GM12892 (cell line): ENCODE results near the gene RAB44.

Source experiments
- DNase-seq: peaks from one replicate; pipeline ENCODE4 v3.0.0; 2011; ENCODE audit not compliant: insufficient read length
- FAIRE-seq: peaks from 2 replicates; lab custom pipeline; 2011; peaks lifted over from hg19 to GRCh38; lab: Jason Lieb, UNC
- POLR2A ChIP-seq: IDR thresholded peaks from 2 replicates; pipeline ENCODE4 v1.6.1; 2011; ENCODE audit warnings: low read depth, low read length, control low read depth
- POLR2AphosphoS5 ChIP-seq: IDR thresholded peaks from 2 replicates; pipeline ENCODE4 v1.6.1; 2011; ENCODE audit warnings: low read depth, low read length, control low read depth
- TAF1 ChIP-seq: IDR thresholded peaks from 2 replicates; pipeline ENCODE4 v1.6.1; 2011; ENCODE audit warnings: low read depth, mild to moderate bottlenecking, control low read depth, low read length, borderline replicate concordance

Gene RAB44

GRCh38 chr6:36762123-36762522 is 64.5 kb downstream of the RAB44 start:
- DNase-seq: no peak
- TF ChIP-seq POLR2AphosphoS5 (no peak), POLR2A (no peak), TAF1 (no peak)
- FAIRE-seq: no peak

- no peak for TF ChIP-seq POLR2AphosphoS5
- TF ChIP-seq TAF1: no peak
- no peak for TF ChIP-seq POLR2A
- FAIRE-seq: no peak
- DNase-seq: no peak
These were observed 67.6 kb downstream of the RAB44 start for GRCh38 chr6:36765190-36765589.

- TF ChIP-seq TAF1: no peak
- TF ChIP-seq POLR2AphosphoS5: no peak
- no peak for TF ChIP-seq POLR2A
- DNase-seq (peak; percentile 86), FAIRE-seq (peak; percentile 92)
These were observed 68.2 kb downstream of the RAB44 start for GRCh38 chr6:36765594-36766398.

GRCh38 chr6:36766399-36766945 is 68.8 kb downstream of the RAB44 start:
- DNase-seq (no peak), FAIRE-seq (no peak)
- TF ChIP-seq POLR2A: no peak
- no peak for TF ChIP-seq TAF1
- TF ChIP-seq POLR2AphosphoS5: no peak

- no peak for DNase-seq
- TF ChIP-seq TAF1 (no peak), POLR2A (no peak), POLR2AphosphoS5 (no peak)
- no peak for FAIRE-seq
These were observed 71.6 kb downstream of the RAB44 start for GRCh38 chr6:36769183-36769675.

- DNase-seq: no peak
- peak; percentile 33 for FAIRE-seq
- TF ChIP-seq TAF1 (no peak), POLR2AphosphoS5 (no peak), POLR2A (no peak)
These were observed 72.3 kb downstream of the RAB44 start for GRCh38 chr6:36769676-36770499.

- FAIRE-seq (no peak), DNase-seq (no peak)
- TF ChIP-seq TAF1: no peak
- TF ChIP-seq POLR2AphosphoS5: no peak
- TF ChIP-seq POLR2A: no peak
These were observed 73.5 kb downstream of the RAB44 start for GRCh38 chr6:36771145-36771544.

- FAIRE-seq: no peak
- no peak for TF ChIP-seq TAF1
- no peak for DNase-seq
These were observed 74.8 kb downstream of the RAB44 start for GRCh38 chr6:36772397-36772796.

- TF ChIP-seq POLR2A: no peak
- no peak for TF ChIP-seq TAF1
- TF ChIP-seq POLR2AphosphoS5: no peak
- DNase-seq (no peak), FAIRE-seq (no peak)
These were observed 76.7 kb downstream of the RAB44 start for GRCh38 chr6:36774331-36774730.

- no peak for DNase-seq
- no peak for TF ChIP-seq TAF1
- TF ChIP-seq POLR2AphosphoS5: no peak
- TF ChIP-seq POLR2A: no peak
- no peak for FAIRE-seq
These were observed 78.5 kb downstream of the RAB44 start for GRCh38 chr6:36776167-36776566.

- DNase-seq (no peak), FAIRE-seq (no peak)
- TF ChIP-seq TAF1 (no peak), POLR2A (no peak), POLR2AphosphoS5 (no peak)
These were observed 80.2 kb downstream of the RAB44 start for GRCh38 chr6:36777801-36778200.

- no peak for DNase-seq
- TF ChIP-seq POLR2A (no peak), POLR2AphosphoS5 (no peak), TAF1 (no peak)
- no peak for FAIRE-seq
These were observed 81.6 kb downstream of the RAB44 start for GRCh38 chr6:36779227-36779626.
